Inferior parietal cortex (tissue), 1 donor: ENCODE measurements around the gene REC114.

Experiments used
- DNase-seq: peaks from one replicate; pipeline ENCODE4 v3.0.0-alpha.2; 2016; ENCODE audit errors: extremely low spot score

Gene REC114

GRCh38 chr15:73602992-73603391, 160.0 kb downstream of the REC114 start:
- DNase-seq: no peak

GRCh38 chr15:73604477-73604876, 161.5 kb downstream of the REC114 start:
- no peak for DNase-seq

- DNase-seq: no peak
These were observed 162.9 kb downstream of the REC114 start for GRCh38 chr15:73605759-73606436.

- DNase-seq: no peak
These were observed 164.4 kb downstream of the REC114 start for GRCh38 chr15:73607405-73607804.

GRCh38 chr15:73607843-73608242, 164.9 kb downstream of the REC114 start:
- no peak for DNase-seq

GRCh38 chr15:73608475-73608874, 165.5 kb downstream of the REC114 start:
- no peak for DNase-seq

GRCh38 chr15:73608941-73609340, 166.0 kb downstream of the REC114 start:
- DNase-seq: no peak
